DOHH2 (cell line): Measurements from ENCODE around the gene TIMP1.
A peak's percentile ranks its signal among the peaks of the same experiment; 100 is the strongest.

Experiments used
- H3F3A ChIP-seq: fragments of 200-600 bp; sonication (generic), shearing (Covaris generic); 2 replicates; pipeline ENCODE4 v1.6.0; 2016; ENCODE audit warnings: antibody characterized with exemption, mild to moderate bottlenecking; ENCODE audit not compliant: control insufficient read depth, insufficient read depth
- H3K27ac ChIP-seq: fragments of 200-600 bp; sonication (generic); 2 replicates; pipeline ENCODE4 v1.5.1; 2014; ENCODE audit warnings: low read depth, mild to moderate bottlenecking, low read length, moderate library complexity
- H3K27me3 ChIP-seq: fragments of 200-600 bp; sonication (generic); 2 replicates; pipeline ENCODE4 v1.6.1; 2014; ENCODE audit warnings: mild to moderate bottlenecking, low read length, mixed read lengths; ENCODE audit not compliant: control insufficient read depth
- H3K36me3 ChIP-seq: fragments of 200-600 bp; sonication (generic); 2 replicates; pipeline ENCODE4 v1.6.1; 2014; ENCODE audit warnings: mild to moderate bottlenecking, low read length, moderate library complexity, mixed read lengths; ENCODE audit not compliant: control insufficient read depth
- H3K4me1 ChIP-seq: fragments of 200-600 bp; sonication (generic); 2 replicates; pipeline ENCODE4 v1.6.1; 2014; ENCODE audit warnings: mild to moderate bottlenecking, low read length, mixed read lengths; ENCODE audit not compliant: control insufficient read depth
- H3K4me2 ChIP-seq: fragments of 200-600 bp; sonication (generic); 2 replicates; pipeline ENCODE4 v1.6.0; 2014; ENCODE audit warnings: mild to moderate bottlenecking, low read length, moderate library complexity
- H3K4me3 ChIP-seq: fragments of 200-600 bp; sonication (generic); 2 replicates; pipeline ENCODE4 v1.5.1; 2014; ENCODE audit warnings: mild to moderate bottlenecking, low read length, mixed read lengths
- H3K79me2 ChIP-seq: fragments of 200-600 bp; sonication (generic); 2 replicates; pipeline ENCODE4 v1.6.1; 2014; ENCODE audit warnings: mild to moderate bottlenecking, low read length, mixed read lengths; ENCODE audit not compliant: control insufficient read depth
- H3K9me2 ChIP-seq: fragments of 200-600 bp; sonication (generic); replicated peaks from 2 replicates; pipeline ENCODE4 v1.6.1; 2014; ENCODE audit warnings: mild to moderate bottlenecking, low read length, mixed read lengths; ENCODE audit not compliant: control insufficient read depth
- H3K9me3 ChIP-seq: fragments of 200-600 bp; sonication (generic); 2 replicates; pipeline ENCODE4 v1.6.1; 2014; ENCODE audit warnings: antibody characterized with exemption, low read length, mixed read lengths; ENCODE audit not compliant: control insufficient read depth, insufficient read depth
- H4K20me1 ChIP-seq: fragments of 200-600 bp; sonication (generic); 2 replicates; pipeline ENCODE4 v1.6.0; 2014; ENCODE audit warnings: low read depth, mild to moderate bottlenecking, antibody characterized with exemption, low read length, moderate library complexity; ENCODE audit not compliant: control insufficient read depth, insufficient read depth
- CTCF ChIP-seq: fragments of 200-600 bp; sonication (generic); IDR thresholded peaks from one replicate; pipeline ENCODE4 v1.5.1; 2014; ENCODE audit warnings: antibody characterized with exemption, mild to moderate bottlenecking, low read depth, low read length; ENCODE audit not compliant: poor library complexity, severe bottlenecking
- EZH2phosphoT487 ChIP-seq: fragments of 200-600 bp; sonication (generic); IDR thresholded peaks from 2 replicates; pipeline ENCODE4 v1.6.1; 2017; ENCODE audit warnings: borderline replicate concordance, mild to moderate bottlenecking, antibody characterized with exemption, low read length, moderate library complexity, mixed read lengths

Gene TIMP1

GRCh38 chrX:47562615-47563243 is 19.5 kb upstream of the TIMP1 start:
- peaks cover 42% of the 10 kb centered on the region for H3K36me3 ChIP-seq
- H4K20me1 ChIP-seq = no peaks in the 10 kb centered on the region
- H3F3A ChIP-seq = no peaks in the 10 kb centered on the region
- peaks cover 31% of the 10 kb centered on the region for H3K79me2 ChIP-seq
- no peaks in the 10 kb centered on the region for H3K9me2 ChIP-seq
- TF ChIP-seq EZH2phosphoT487 (no peak), CTCF (peak; percentile 33)
- peaks cover 17% of the 10 kb centered on the region for H3K4me1 ChIP-seq
- H3K4me2 ChIP-seq = peak overlapping the region; percentile 69
- H3K27ac ChIP-seq = no peak overlapping the region
- H3K9me3 ChIP-seq = no peaks in the 10 kb centered on the region
- no peaks in the 10 kb centered on the region for H3K27me3 ChIP-seq
- H3K4me3 ChIP-seq = peak overlapping the region; percentile 83

- peaks cover 52% of the 10 kb centered on the region for H3K36me3 ChIP-seq
- H3K4me2 ChIP-seq = no peak overlapping the region
- no peak overlapping the region for H3K27ac ChIP-seq
- no peaks in the 10 kb centered on the region for H3K9me2 ChIP-seq
- H3K79me2 ChIP-seq = peaks cover 31% of the 10 kb centered on the region
- no peaks in the 10 kb centered on the region for H3K27me3 ChIP-seq
- no peak overlapping the region for H3K4me3 ChIP-seq
- H3F3A ChIP-seq = no peaks in the 10 kb centered on the region
- H3K4me1 ChIP-seq = peaks cover 17% of the 10 kb centered on the region
- H4K20me1 ChIP-seq = no peaks in the 10 kb centered on the region
- TF ChIP-seq EZH2phosphoT487 (no peak), CTCF (no peak)
- no peaks in the 10 kb centered on the region for H3K9me3 ChIP-seq
Observed at GRCh38 chrX:47563801-47564315, 18.4 kb upstream of the TIMP1 start.

GRCh38 chrX:47564438-47565085 is 17.7 kb upstream of the TIMP1 start:
- peaks cover 57% of the 10 kb centered on the region for H3K36me3 ChIP-seq
- peaks cover 17% of the 10 kb centered on the region for H3K4me1 ChIP-seq
- H3K27me3 ChIP-seq = no peaks in the 10 kb centered on the region
- H3K79me2 ChIP-seq = peaks cover 31% of the 10 kb centered on the region
- no peaks in the 10 kb centered on the region for H3F3A ChIP-seq
- H3K27ac ChIP-seq = no peak overlapping the region
- TF ChIP-seq EZH2phosphoT487 (no peak), CTCF (no peak)
- no peaks in the 10 kb centered on the region for H3K9me3 ChIP-seq
- H3K4me2 ChIP-seq = no peak overlapping the region
- H4K20me1 ChIP-seq = no peaks in the 10 kb centered on the region
- H3K4me3 ChIP-seq = no peak overlapping the region
- H3K9me2 ChIP-seq = no peaks in the 10 kb centered on the region
